Left lobe of liver (tissue), 2 donors: ENCODE data around the gene FXYD3. TPM values are rescaled to one million over a fixed set of nuclear protein-coding genes. Genes with fewer than 3 reads are reported as not detected.

ENCODE experiments used
- ATAC-seq: fragments of 200-7000 bp; cut with Tn5 transposase; one replicate; pipeline ENCODE4 v1.9.1; 2020; ENCODE audit warnings: mild to moderate bottlenecking, moderate library complexity
- DNase-seq: peaks from one replicate; pipeline ENCODE4 v3.0.0-alpha.2; 2020; ENCODE audit warnings: low spot score
- total RNA-seq: library from RNA; stranded (reverse); gene quantifications from one replicate; pipeline ENCODE4 v1.2.1, GENCODE V29; 2021
- donor health status: DM: no; HTN: no; CAD: no; lungs with moderate emphysema.
- donor health status: DM: no; HTN: yes; CAD: no.

Gene FXYD3
- total RNA-seq, 1 donor from 2014 or later: 1.4 TPM

DNA sequence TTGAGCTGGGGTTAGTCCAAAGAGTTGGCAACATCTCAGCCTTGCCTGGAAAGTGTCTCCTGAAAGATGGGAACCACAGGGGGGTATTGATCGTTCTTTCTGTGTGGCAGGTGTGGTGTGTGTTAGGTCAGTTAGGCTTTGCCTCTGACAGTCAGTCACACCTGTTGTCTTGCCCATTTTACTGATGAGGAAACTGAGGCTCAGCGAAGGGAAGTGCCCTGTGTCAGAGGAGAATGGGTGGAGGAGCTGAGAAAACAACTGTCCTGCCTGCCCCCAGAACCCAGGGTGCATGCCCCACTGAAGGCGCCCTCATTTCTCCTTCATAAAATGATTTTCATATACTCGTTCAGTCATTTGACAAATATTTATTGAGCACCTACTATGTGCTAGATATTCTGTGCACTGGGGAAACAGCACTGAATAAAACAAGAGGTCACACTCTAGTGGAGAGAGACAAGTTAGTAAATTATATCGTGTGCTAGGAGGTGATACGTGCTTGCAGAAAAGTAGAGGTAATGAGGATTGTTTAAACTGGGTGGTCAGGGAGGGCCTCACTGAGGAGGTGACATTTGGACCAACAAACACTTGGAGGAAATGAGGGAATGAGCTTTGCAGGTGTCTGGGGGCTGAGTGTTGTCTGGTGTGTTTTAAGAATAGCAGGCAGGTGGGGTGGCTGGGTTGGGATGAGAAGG lies 40.5 kb downstream of the FXYD3 start:
- no peak for ATAC-seq
- no peak for DNase-seq

GRCh38 chr19:35156673-35157014 lies 41.0 kb downstream of the FXYD3 start:
- no peak for ATAC-seq
- no peak for DNase-seq

DNA sequence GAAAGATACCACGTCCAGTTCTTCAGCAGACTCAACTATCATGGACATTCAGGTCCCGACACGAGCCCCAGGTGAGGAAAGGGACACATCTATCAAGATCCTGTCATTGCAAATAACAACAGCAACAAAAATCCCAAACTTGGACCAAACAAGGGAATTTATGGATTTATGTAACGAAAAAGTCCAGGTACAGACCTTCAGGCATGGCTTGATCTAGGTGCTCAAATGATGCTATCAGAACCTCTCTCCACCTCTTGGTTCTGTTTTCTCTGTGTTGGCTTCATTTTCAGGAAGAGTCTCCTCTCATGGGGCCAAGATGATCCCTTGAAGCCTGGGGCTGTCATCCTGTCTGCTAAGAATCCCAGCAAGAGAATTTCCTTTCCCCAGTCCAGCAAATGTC lies 41.8 kb downstream of the FXYD3 start:
- no peak for ATAC-seq
- DNase-seq: no peak

GRCh38 chr19:35159606-35160005 lies 44.0 kb downstream of the FXYD3 start:
- ATAC-seq (peak; percentile 51), DNase-seq (no peak)

- DNase-seq: no peak
Observed at GRCh38 chr19:35160629-35161433, 45.2 kb downstream of the FXYD3 start.

DNA sequence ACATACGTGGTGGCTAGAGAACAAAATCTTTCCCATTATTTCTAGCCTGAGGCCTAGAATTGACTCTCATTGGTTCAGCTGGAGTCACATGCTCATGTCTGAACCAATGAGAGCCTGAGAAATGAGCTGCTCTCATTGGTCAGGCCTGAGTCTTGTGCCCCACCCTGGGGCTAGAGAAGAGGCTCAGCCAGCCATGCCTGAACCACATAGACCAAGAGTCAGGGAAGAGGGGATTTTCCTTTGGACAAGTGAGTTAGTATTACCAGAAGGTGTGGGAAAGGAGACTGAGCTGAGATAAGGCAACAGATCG lies 45.8 kb downstream of the FXYD3 start:
- ATAC-seq: no peak
- DNase-seq: no peak

More at GRCh38 chr19:35160629-35161433, 45.2 kb downstream of the FXYD3 start:
- ATAC-seq: no peak

- DNase-seq: no peak
- no peak for ATAC-seq
Observed at GRCh38 chr19:35162471-35163326, 47.1 kb downstream of the FXYD3 start.

GRCh38 chr19:35164418-35164817 lies 48.8 kb downstream of the FXYD3 start:
- ATAC-seq (no peak), DNase-seq (no peak)

GRCh38 chr19:35165200-35166058 lies 49.8 kb downstream of the FXYD3 start:
- ATAC-seq (no peak), DNase-seq (no peak)

GRCh38 chr19:35166100-35167063 lies 50.8 kb downstream of the FXYD3 start:
- no peak for ATAC-seq
- no peak for DNase-seq

GRCh38 chr19:35167251-35168119 lies 51.9 kb downstream of the FXYD3 start:
- DNase-seq: no peak

GRCh38 chr19:35168196-35168595 lies 52.6 kb downstream of the FXYD3 start:
- DNase-seq (no peak), ATAC-seq (no peak)

More at GRCh38 chr19:35167251-35168119, 51.9 kb downstream of the FXYD3 start:
- ATAC-seq: no peak

DNA sequence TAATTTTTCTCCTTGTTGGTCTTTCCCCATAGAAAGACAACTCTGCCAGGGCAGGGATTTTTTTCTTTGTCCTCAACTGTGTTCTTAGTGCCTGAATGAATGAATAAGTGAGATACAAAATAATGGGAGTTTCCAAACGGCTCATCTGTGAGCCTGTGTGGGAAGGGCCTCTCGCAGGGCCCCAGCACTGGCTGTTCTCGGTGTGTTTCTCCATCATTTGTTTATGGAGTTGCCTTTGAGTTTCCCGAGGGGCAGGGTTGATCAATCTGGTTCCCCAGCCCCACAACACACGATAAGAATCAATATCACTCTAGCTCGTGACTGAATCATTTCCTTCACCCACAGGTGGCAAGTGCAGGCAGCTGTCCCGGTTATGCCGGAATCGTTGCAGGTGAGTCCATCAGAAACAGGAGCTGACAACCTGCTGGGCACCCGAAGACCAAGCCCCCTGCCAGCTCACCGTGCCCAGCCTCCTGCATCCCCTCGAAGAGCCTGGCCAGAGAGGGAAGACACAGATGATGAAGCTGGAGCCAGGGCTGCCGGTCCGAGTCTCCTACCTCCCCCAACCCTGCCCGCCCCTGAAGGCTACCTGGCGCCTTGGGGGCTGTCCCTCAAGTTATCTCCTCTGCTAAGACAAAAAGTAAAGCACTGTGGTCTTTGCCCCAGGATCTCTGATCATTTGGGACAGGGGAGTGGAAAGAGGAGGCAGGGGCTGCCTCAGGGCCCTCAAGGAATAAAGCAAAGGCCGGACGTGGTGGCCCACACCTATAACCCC lies 53.8 kb downstream of the FXYD3 start:
- DNase-seq (no peak), ATAC-seq (peak; percentile 18)

- DNase-seq (peak; percentile 84), ATAC-seq (peak; percentile 90)
Observed at GRCh38 chr19:35170359-35171061, 54.9 kb downstream of the FXYD3 start.

- ATAC-seq (no peak), DNase-seq (no peak)
Observed at GRCh38 chr19:35171730-35172129, 56.1 kb downstream of the FXYD3 start.
